ENCODE data around the gene CCDC77. TPM values are rescaled to one million over a fixed set of nuclear protein-coding genes. Genes with fewer than 3 reads are reported as not detected.
A peak's percentile ranks its signal among the peaks of the same experiment; 100 is the strongest.
"Not testable (repeated sequence)": the region's sequence is repeated elsewhere in the genome, so short reads cannot be mapped to it uniquely, and the experiment has no call there.

Gene CCDC77
- total and polyA plus RNA-seq, 2 experiments from 2014 or later, result 5.3 to 15.2 TPM

DNA sequence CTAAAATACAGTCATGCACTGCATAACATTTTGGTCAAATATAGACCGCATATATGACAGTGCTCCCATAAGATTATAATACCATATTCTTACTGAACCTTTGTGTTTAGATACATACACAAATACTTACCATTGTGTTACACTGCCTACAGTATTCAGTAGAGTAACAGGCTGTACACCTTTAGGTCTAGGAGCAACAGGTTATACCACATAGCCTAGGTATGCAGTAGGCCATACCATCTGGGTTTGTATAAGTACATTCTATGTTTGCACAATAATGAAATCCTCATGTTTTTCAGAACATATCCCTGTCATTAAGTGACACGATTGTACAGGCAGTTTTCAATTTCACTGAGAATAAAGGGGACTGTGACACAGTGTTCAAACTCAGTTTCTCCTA is 34.6 kb upstream of the CCDC77 start:
- Histone ChIP-seq H3K4me2 (no peak overlapping the region), H3K4me1 (ENCODE audit: insufficient read depth) (no peaks in the 10 kb centered on the region), H3K4me3 (no peak overlapping the region), H3K9me2 (replicated peaks; ENCODE audit: insufficient read depth) (no peaks in the 10 kb centered on the region), H3K79me2 (peaks cover 17% of the 10 kb centered on the region), H3K9me3 (ENCODE audit: low read depth) (peaks cover 7% of the 10 kb centered on the region), H3K27ac (no peak overlapping the region), H3K36me3 (replicated peaks; ENCODE audit: insufficient read depth, low read depth) (peaks cover 9% of the 10 kb centered on the region), H4K20me1 (ENCODE audit: insufficient read depth, poor library complexity, severe bottlenecking) (no peaks in the 10 kb centered on the region), H3K27me3 (no peaks in the 10 kb centered on the region), H2AFZ (no peak overlapping the region)
- DNase-seq (ENCODE audit: low spot score), result no peak
- 91% methylated on average over 2 of the region's 2 CpGs for WGBS (ENCODE audit: low lambda C conversion rate, missing lambda C conversion rate)
- TF ChIP-seq EZH2phosphoT487 (IDR thresholded peaks at IDR 0.05; ENCODE audit: low read depth, severe bottlenecking, unreplicated experiment) (no peak), EZH2 (IDR thresholded peaks at IDR 0.05; ENCODE audit: borderline replicate concordance) (no peak)
- TF ChIP-seq, protein P1, sequence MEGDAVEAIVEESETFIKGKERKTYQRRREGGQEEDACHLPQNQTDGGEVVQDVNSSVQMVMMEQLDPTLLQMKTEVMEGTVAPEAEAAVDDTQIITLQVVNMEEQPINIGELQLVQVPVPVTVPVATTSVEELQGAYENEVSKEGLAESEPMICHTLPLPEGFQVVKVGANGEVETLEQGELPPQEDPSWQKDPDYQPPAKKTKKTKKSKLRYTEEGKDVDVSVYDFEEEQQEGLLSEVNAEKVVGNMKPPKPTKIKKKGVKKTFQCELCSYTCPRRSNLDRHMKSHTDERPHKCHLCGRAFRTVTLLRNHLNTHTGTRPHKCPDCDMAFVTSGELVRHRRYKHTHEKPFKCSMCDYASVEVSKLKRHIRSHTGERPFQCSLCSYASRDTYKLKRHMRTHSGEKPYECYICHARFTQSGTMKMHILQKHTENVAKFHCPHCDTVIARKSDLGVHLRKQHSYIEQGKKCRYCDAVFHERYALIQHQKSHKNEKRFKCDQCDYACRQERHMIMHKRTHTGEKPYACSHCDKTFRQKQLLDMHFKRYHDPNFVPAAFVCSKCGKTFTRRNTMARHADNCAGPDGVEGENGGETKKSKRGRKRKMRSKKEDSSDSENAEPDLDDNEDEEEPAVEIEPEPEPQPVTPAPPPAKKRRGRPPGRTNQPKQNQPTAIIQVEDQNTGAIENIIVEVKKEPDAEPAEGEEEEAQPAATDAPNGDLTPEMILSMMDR (IDR thresholded peaks at IDR 0.05; ENCODE audit: poor library complexity), result no peak

- H3K27me3 ChIP-seq, result no peaks in the 10 kb centered on the region
- no peak overlapping the region for H3K4me3 ChIP-seq
- peaks cover 8% of the 10 kb centered on the region for H3K79me2 ChIP-seq
- no peak overlapping the region for H3K27ac ChIP-seq
- no peak overlapping the region for H3K4me2 ChIP-seq
- 100% methylated on average over 1 of the region's 1 CpG for WGBS (ENCODE audit: low lambda C conversion rate, missing lambda C conversion rate)
- TF ChIP-seq EZH2phosphoT487 (IDR thresholded peaks at IDR 0.05; ENCODE audit: low read depth, severe bottlenecking, unreplicated experiment), result no peak
- TF ChIP-seq EZH2 (IDR thresholded peaks at IDR 0.05; ENCODE audit: borderline replicate concordance), result no peak
- TF ChIP-seq, protein P1 (IDR thresholded peaks at IDR 0.05; ENCODE audit: poor library complexity), result no peak
- H3K36me3 ChIP-seq (replicated peaks; ENCODE audit: insufficient read depth, low read depth), result peaks cover 9% of the 10 kb centered on the region
- DNase-seq (ENCODE audit: low spot score), result no peak
- no peaks in the 10 kb centered on the region for H3K9me2 ChIP-seq (replicated peaks; ENCODE audit: insufficient read depth)
- peaks cover 7% of the 10 kb centered on the region for H3K9me3 ChIP-seq (ENCODE audit: low read depth)
- H4K20me1 ChIP-seq (ENCODE audit: insufficient read depth, poor library complexity, severe bottlenecking), result no peaks in the 10 kb centered on the region
- H2AFZ ChIP-seq, result no peak overlapping the region
- H3K4me1 ChIP-seq (ENCODE audit: insufficient read depth), result no peaks in the 10 kb centered on the region
Measured at GRCh38 chr12:367972-368371, 33.5 kb upstream of the CCDC77 start.

GRCh38 chr12:370739-371485 is 30.5 kb upstream of the CCDC77 start:
- not testable (repeated sequence) for DNase-seq (ENCODE audit: low spot score); H2AFZ ChIP-seq; H3K27me3 ChIP-seq; H3K9me3 ChIP-seq (ENCODE audit: low read depth); H3K36me3 ChIP-seq (replicated peaks; ENCODE audit: insufficient read depth, low read depth); H3K27ac ChIP-seq; H3K4me3 ChIP-seq; H3K4me2 ChIP-seq; H3K4me1 ChIP-seq (ENCODE audit: insufficient read depth); H3K79me2 ChIP-seq; H3K9me2 ChIP-seq (replicated peaks; ENCODE audit: insufficient read depth); H4K20me1 ChIP-seq (ENCODE audit: insufficient read depth, poor library complexity, severe bottlenecking)
- WGBS (ENCODE audit: low lambda C conversion rate, missing lambda C conversion rate), result 99% methylated on average over 5 of the region's 5 CpGs

GRCh38 chr12:386651-387050 is 14.8 kb upstream of the CCDC77 start:
- no peak for DNase-seq (ENCODE audit: low spot score)
- Histone ChIP-seq H3K4me3 (peak overlapping the region; percentile 85), H3K4me1 (ENCODE audit: insufficient read depth) (peaks cover 17% of the 10 kb centered on the region), H3K9me3 (ENCODE audit: low read depth) (no peaks in the 10 kb centered on the region), H3K27ac (no peak overlapping the region), H3K9me2 (replicated peaks; ENCODE audit: insufficient read depth) (no peaks in the 10 kb centered on the region), H2AFZ (no peak overlapping the region), H3K36me3 (replicated peaks; ENCODE audit: insufficient read depth, low read depth) (no peaks in the 10 kb centered on the region), H3K79me2 (peaks cover 72% of the 10 kb centered on the region), H4K20me1 (ENCODE audit: insufficient read depth, poor library complexity, severe bottlenecking) (peaks cover 38% of the 10 kb centered on the region), H3K27me3 (no peaks in the 10 kb centered on the region), H3K4me2 (peak overlapping the region; percentile 87)
- WGBS (ENCODE audit: low lambda C conversion rate, missing lambda C conversion rate), result 72% methylated on average over 4 of the region's 4 CpGs
- no peak for TF ChIP-seq EZH2phosphoT487 (IDR thresholded peaks at IDR 0.05; ENCODE audit: low read depth, severe bottlenecking, unreplicated experiment)
- TF ChIP-seq, protein P1 (IDR thresholded peaks at IDR 0.05; ENCODE audit: poor library complexity), result no peak
- no peak for TF ChIP-seq EZH2 (IDR thresholded peaks at IDR 0.05; ENCODE audit: borderline replicate concordance)
